Left lung (tissue), 10 donors: ENCODE measurements around the gene TSHZ3. TPM values are rescaled to one million over a fixed set of nuclear protein-coding genes. Genes with fewer than 3 reads are reported as not detected.

Experiments
- ATAC-seq: fragments of 200-7000 bp; cut with Tn5 transposase; one replicate; pipeline ENCODE4 v1.9.1; 2020; ENCODE audit warnings: moderate library complexity
- DNase-seq, 4 donors: peaks; one replicate each; pipeline ENCODE4 v3.0.0-alpha.2; 2013 to 2020
- H3K27ac ChIP-seq, 2 donors: fragments of 200-600 bp; sonication (generic) in 1 of 2; one replicate each; pipeline versions ENCODE4 v1.5.0 to v1.8.0; 2020 to 2021
- H3K27me3 ChIP-seq, 2 donors: fragments of 200-600 bp; sonication (generic) in 1 of 2; one replicate each; pipeline versions ENCODE4 v1.5.0 to v1.8.0; 2020 to 2021
- H3K36me3 ChIP-seq, 2 donors: fragments of 200-600 bp; sonication (generic) in 1 of 2; one replicate each; pipeline versions ENCODE4 v1.5.0 to v1.8.0; 2020 to 2021
- H3K4me1 ChIP-seq, 2 donors: fragments of 200-600 bp; one replicate each; pipeline ENCODE4 v1.8.0; 2021
- H3K4me3 ChIP-seq, 2 donors: fragments of 200-600 bp; sonication (generic) in 1 of 2; one replicate each; pipeline versions ENCODE4 v1.5.0 to v1.8.0; 2020 to 2021; ENCODE audit warnings: mild to moderate bottlenecking in 1 of 2
- H3K9me3 ChIP-seq, 2 donors: fragments of 200-600 bp; sonication (generic) in 1 of 2; one replicate each; pipeline versions ENCODE4 v1.5.0 to v1.8.0; 2020 to 2021
- CTCF ChIP-seq, 2 donors: fragments of 200-600 bp; sonication (generic) in 1 of 2; IDR thresholded peaks; one replicate each; pipeline versions ENCODE4 v1.5.0 to v1.8.0; 2021; ENCODE audit warnings: antibody characterized with exemption in 2 of 2
- intact Hi-C, 2 donors: fragments of 100-400 bp; cut with DNase I; formaldehyde crosslinking; loops; one replicate each; pipeline versions ENCODE4 v1.11.2 to v1.14.2; 2022
- polyA plus RNA-seq, 6 donors: library from polyadenylated mRNA; unstranded; fragments of 120-200 nt; gene quantifications; one replicate each; pipeline ENCODE4 v1.2.1, GENCODE V29; 2013; ENCODE audit not compliant: insufficient read length in 6 of 6
- total RNA-seq, 2 donors: library from RNA; stranded (reverse); fragmentation: NEBNext Ultra II Directional; extraction: Animal tissue kit (Norgen Biotek cat#: 25700); gene quantifications; one replicate each; pipeline ENCODE4 v1.2.1, GENCODE V29; 2021
- donor health status: DM: no; HTN: yes; CAD: no.
- donor health status: DM: no; HTN: no; CAD: no.

Gene TSHZ3
- total and polyA plus RNA-seq, 8 donors, result 6.7 to 42.9 (median 35.2) TPM

GRCh38 chr19:31334849-31335624 lies 14.2 kb downstream of the TSHZ3 start:
- H3K4me1 ChIP-seq, result peaks cover 2 to 36% of the 10 kb centered on the region in 2 donors
- peak in 1 of 4 donors; percentile 5 for DNase-seq
- no peak for ATAC-seq
- H3K27me3 ChIP-seq, result peaks cover 0 to 14% of the 10 kb centered on the region in 2 donors
- H3K36me3 ChIP-seq, result no peaks in the 10 kb centered on the region
- intact Hi-C loops, result no loop called here
- H3K4me3 ChIP-seq, result no peak overlapping the region
- no peaks in the 10 kb centered on the region for H3K9me3 ChIP-seq
- TF ChIP-seq CTCF (IDR thresholded peaks at IDR 0.05), result no peak
- no peak overlapping the region for H3K27ac ChIP-seq

- Histone ChIP-seq H3K27ac (no peak overlapping the region), H3K4me3 (no peak overlapping the region), H3K9me3 (no peaks in the 10 kb centered on the region), H3K36me3 (no peaks in the 10 kb centered on the region), H3K4me1 (peaks cover 2 to 36% of the 10 kb centered on the region in 2 donors), H3K27me3 (peaks cover 0 to 7% of the 10 kb centered on the region in 2 donors)
- no peak for TF ChIP-seq CTCF (IDR thresholded peaks at IDR 0.05)
- ATAC-seq (no peak), DNase-seq (no peak)
- intact Hi-C loops, result no loop called here
Observed at GRCh38 chr19:31334101-31334848, 15.0 kb downstream of the TSHZ3 start.

GRCh38 chr19:31332096-31332495 lies 17.1 kb downstream of the TSHZ3 start:
- H3K4me1 ChIP-seq, result peaks cover 2 to 39% of the 10 kb centered on the region in 2 donors

GRCh38 chr19:31331536-31331935 lies 17.7 kb downstream of the TSHZ3 start:
- H3K27me3 ChIP-seq, result no peaks in the 10 kb centered on the region
- peaks cover 2 to 39% of the 10 kb centered on the region in 2 donors for H3K4me1 ChIP-seq
- intact Hi-C loops, result no loop called here
- H3K36me3 ChIP-seq, result no peaks in the 10 kb centered on the region
- ATAC-seq (no peak), DNase-seq (no peak)
- H3K9me3 ChIP-seq, result no peaks in the 10 kb centered on the region
- no peak overlapping the region for H3K4me3 ChIP-seq
- H3K27ac ChIP-seq, result peak overlapping the region in 1 of 2 donors; percentile 1
- TF ChIP-seq CTCF (IDR thresholded peaks at IDR 0.05), result no peak

More at GRCh38 chr19:31332096-31332495, 17.1 kb downstream of the TSHZ3 start:
- intact Hi-C loops, result no loop called here
- no peak for TF ChIP-seq CTCF (IDR thresholded peaks at IDR 0.05)
- no peak for DNase-seq
- no peaks in the 10 kb centered on the region for H3K36me3 ChIP-seq
- H3K9me3 ChIP-seq, result no peaks in the 10 kb centered on the region
- H3K4me3 ChIP-seq, result no peak overlapping the region
- ATAC-seq, result no peak
- no peaks in the 10 kb centered on the region for H3K27me3 ChIP-seq
- H3K27ac ChIP-seq, result no peak overlapping the region

GRCh38 chr19:31330761-31331160 lies 18.5 kb downstream of the TSHZ3 start:
- Histone ChIP-seq H3K36me3 (no peaks in the 10 kb centered on the region), H3K4me1 (peaks cover 2 to 39% of the 10 kb centered on the region in 2 donors), H3K27me3 (no peaks in the 10 kb centered on the region), H3K9me3 (no peaks in the 10 kb centered on the region), H3K4me3 (no peak overlapping the region), H3K27ac (peak overlapping the region in 1 of 2 donors; percentile 1)
- ATAC-seq (peak; percentile 33), DNase-seq (no peak)
- intact Hi-C loops, result no loop called here
- no peak for TF ChIP-seq CTCF (IDR thresholded peaks at IDR 0.05)
